Lower leg skin (tissue), 4 donors: ENCODE measurements around the gene RGS11. TPM values are rescaled to one million over a fixed set of nuclear protein-coding genes. Genes with fewer than 3 reads are reported as not detected.
"Not testable (repeated sequence)": the region's sequence is repeated elsewhere in the genome, so short reads cannot be mapped to it uniquely, and the experiment has no call there.

Source experiments
- DNase-seq, 2 donors: peaks; one replicate each; pipeline ENCODE4 v3.0.0-alpha.2; 2019; ENCODE audit warnings: low spot score in 2 of 2
- H3K4me3 ChIP-seq: fragments of 200-600 bp; sonication (generic); 2 replicates; pipeline ENCODE4 v1.5.1; 2017; ENCODE audit warnings: mild to moderate bottlenecking, low read depth; ENCODE audit not compliant: poor library complexity, severe bottlenecking
- CTCF ChIP-seq, 3 donors: fragments of 450-650 bp; IDR thresholded peaks; one replicate each; pipeline ENCODE4 v1.5.1; 2016; ENCODE audit warnings: antibody characterized with exemption in 3 of 3, mild to moderate bottlenecking in 3 of 3, moderate library complexity in 2 of 3
- POLR2A ChIP-seq, 2 donors: fragments of 450-650 bp; IDR thresholded peaks; one replicate each; pipeline ENCODE4 v1.6.1; 2016 to 2017; ENCODE audit warnings: antibody characterized with exemption in 2 of 2, mild to moderate bottlenecking in 1 of 2, moderate library complexity in 1 of 2
- WGBS, 2 donors: methylation state at CpG; one replicate each; pipeline ENCODE4 v1.1.5; 2018; 5-methylcytosine and 5-hydroxymethylcytosine counted together
- intact Hi-C: fragments of 100-400 bp; cut with DNase I; formaldehyde crosslinking; loops from one replicate; pipeline ENCODE4 v1.15.0; 2023; ENCODE audit warnings: low total_unique reads
- total RNA-seq, 4 donors: library from RNA; depleted of rRNA; stranded (reverse); fragments of >200 nt; gene quantifications; one replicate each; pipeline ENCODE4 v1.1.0, GENCODE V29; 2016

RGS11 gene
- total RNA-seq, 4 donors from 2014 or later = 0.08 to 2.7 (median 1.6) TPM

- no peak overlapping the region for H3K4me3 ChIP-seq
- intact Hi-C loops = no loop called here
- no peak for DNase-seq
- 87 to 91% methylated on average over 28 of the region's 28 CpGs for WGBS, 2 donors
- TF ChIP-seq POLR2A (IDR thresholded peaks at IDR 0.05) (no peak), CTCF (IDR thresholded peaks at IDR 0.05) (no peak)
Observed at GRCh38 chr16:261031-261691, 14.6 kb downstream of the RGS11 start.

GRCh38 chr16:260326-260725, 15.4 kb downstream of the RGS11 start:
- 95 to 96% methylated on average over 18 to 19 of the region's 19 CpGs for WGBS, 2 donors
- TF ChIP-seq POLR2A (IDR thresholded peaks at IDR 0.05) = no peak
- no peak for TF ChIP-seq CTCF (IDR thresholded peaks at IDR 0.05)
- no peak for DNase-seq

GRCh38 chr16:259814-260253, 15.9 kb downstream of the RGS11 start:
- intact Hi-C loops = no loop called here
- no peak overlapping the region for H3K4me3 ChIP-seq
- 89 to 92% methylated on average over 11 of the region's 13 CpGs for WGBS, 2 donors
- no peak for TF ChIP-seq POLR2A (IDR thresholded peaks at IDR 0.05)
- no peak for TF ChIP-seq CTCF (IDR thresholded peaks at IDR 0.05)
- DNase-seq = no peak

More at GRCh38 chr16:260326-260725, 15.4 kb downstream of the RGS11 start:
- intact Hi-C loops = no loop called here
- no peak overlapping the region for H3K4me3 ChIP-seq

- no peak for DNase-seq
- no peak for TF ChIP-seq POLR2A (IDR thresholded peaks at IDR 0.05)
- intact Hi-C loops = no loop called here
- H3K4me3 ChIP-seq = no peak overlapping the region
- WGBS, 2 donors = 87 to 90% methylated on average over 10 of the region's 10 CpGs
Observed at GRCh38 chr16:259226-259625, 16.5 kb downstream of the RGS11 start.

GRCh38 chr16:258091-258490, 17.7 kb downstream of the RGS11 start:
- DNase-seq, H3K4me3 ChIP-seq, intact Hi-C loops: not testable (repeated sequence)
- 94% methylated on average over 13 of the region's 13 CpGs for WGBS, 2 donors

GRCh38 chr16:255183-255582, 20.6 kb downstream of the RGS11 start:
- 93 to 94% methylated on average over 6 of the region's 6 CpGs for WGBS, 2 donors
- DNase-seq = no peak
- intact Hi-C loops = no loop called here

More at GRCh38 chr16:255183-255582, 20.6 kb downstream of the RGS11 start:
- no peak overlapping the region for H3K4me3 ChIP-seq
- TF ChIP-seq POLR2A (IDR thresholded peaks at IDR 0.05) = no peak
- no peak for TF ChIP-seq CTCF (IDR thresholded peaks at IDR 0.05)
